ENCODE measurements around the gene CDKN1C. TPM values are rescaled to one million over a fixed set of nuclear protein-coding genes. Genes with fewer than 3 reads are reported as not detected.

CDKN1C gene
- total RNA-seq, 1 donor from 2014 or later: 34.8 TPM

DNA sequence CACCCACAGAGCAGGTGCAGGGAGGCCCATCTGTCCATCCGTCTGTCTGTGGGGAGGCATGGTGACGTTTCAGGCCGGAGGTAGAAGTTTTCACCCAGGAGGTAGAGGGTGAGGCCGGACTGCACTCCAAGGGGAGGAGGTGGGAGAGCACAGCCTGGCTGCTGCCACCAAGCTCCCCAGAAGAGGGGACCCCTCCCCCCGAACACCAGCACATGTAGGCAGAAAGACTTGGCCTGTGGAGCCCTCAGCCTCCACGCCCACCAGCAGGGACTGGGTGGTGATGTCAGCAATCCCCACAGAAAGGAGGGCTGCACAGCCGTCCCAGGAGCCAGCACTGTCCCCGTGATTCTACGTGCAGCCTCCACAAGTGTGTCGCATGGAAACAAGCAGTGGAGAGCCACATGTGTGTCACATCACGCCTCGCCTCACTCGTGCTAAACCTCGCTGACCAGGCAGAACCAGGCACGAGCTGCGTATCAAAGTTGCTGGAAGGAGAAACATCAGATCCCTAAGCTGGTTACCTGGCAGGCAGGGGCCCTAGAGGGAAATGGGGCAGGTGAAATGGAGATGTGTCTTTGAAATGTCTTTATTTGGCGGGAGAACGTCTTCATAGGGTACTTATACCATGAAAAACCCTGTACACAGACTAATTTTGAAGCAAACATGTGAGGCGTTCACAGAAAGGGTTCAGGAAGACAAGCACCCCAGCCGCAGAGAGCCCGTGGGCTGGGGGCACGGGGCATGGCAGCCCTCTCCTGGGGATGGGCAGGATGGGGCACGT lies 49.1 kb downstream of the CDKN1C start:
- TF ChIP-seq, protein P1, sequence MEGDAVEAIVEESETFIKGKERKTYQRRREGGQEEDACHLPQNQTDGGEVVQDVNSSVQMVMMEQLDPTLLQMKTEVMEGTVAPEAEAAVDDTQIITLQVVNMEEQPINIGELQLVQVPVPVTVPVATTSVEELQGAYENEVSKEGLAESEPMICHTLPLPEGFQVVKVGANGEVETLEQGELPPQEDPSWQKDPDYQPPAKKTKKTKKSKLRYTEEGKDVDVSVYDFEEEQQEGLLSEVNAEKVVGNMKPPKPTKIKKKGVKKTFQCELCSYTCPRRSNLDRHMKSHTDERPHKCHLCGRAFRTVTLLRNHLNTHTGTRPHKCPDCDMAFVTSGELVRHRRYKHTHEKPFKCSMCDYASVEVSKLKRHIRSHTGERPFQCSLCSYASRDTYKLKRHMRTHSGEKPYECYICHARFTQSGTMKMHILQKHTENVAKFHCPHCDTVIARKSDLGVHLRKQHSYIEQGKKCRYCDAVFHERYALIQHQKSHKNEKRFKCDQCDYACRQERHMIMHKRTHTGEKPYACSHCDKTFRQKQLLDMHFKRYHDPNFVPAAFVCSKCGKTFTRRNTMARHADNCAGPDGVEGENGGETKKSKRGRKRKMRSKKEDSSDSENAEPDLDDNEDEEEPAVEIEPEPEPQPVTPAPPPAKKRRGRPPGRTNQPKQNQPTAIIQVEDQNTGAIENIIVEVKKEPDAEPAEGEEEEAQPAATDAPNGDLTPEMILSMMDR (IDR thresholded peaks at IDR 0.05; ENCODE audit: insufficient read depth, low read length, poor library complexity, severe bottlenecking): no peak
- peaks cover 25% of the 10 kb centered on the region for H3K27me3 ChIP-seq (ENCODE audit: control insufficient read depth, insufficient read depth, low read length)

DNA sequence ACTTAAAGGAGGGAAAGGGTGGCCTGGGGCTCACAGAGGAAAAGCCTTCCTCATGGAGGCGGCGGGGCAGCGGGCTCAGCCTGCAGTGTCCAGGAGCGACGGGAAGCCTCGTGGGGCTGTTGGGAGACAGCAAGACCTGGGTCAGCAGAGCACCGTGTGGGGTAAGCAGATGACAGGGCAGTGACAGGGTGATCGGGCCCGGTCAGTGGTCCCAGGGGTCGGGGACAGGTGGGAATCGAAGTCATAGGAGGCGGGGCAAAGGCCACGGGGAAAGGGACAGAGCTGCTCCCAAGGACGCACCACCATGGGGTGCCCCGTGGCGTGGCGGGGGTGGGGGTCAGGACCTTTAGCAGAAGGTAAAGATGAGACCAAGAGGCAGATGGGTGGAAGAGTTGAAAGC lies 49.8 kb downstream of the CDKN1C start:
- Histone ChIP-seq H3K36me3 (ENCODE audit: control insufficient read depth, insufficient read depth, low read length) (no peaks in the 10 kb centered on the region), H3K4me3 (ENCODE audit: low read depth, low read length) (no peak overlapping the region), H3K27me3 (ENCODE audit: control insufficient read depth, insufficient read depth, low read length) (peaks cover 25% of the 10 kb centered on the region)
- TF ChIP-seq, protein P1 (IDR thresholded peaks at IDR 0.05; ENCODE audit: insufficient read depth, low read length, poor library complexity, severe bottlenecking): no peak
- DNase-seq (ENCODE audit: low read depth): no peak

More for the DNA sequence above, 49.1 kb downstream of the CDKN1C start:
- DNase-seq (ENCODE audit: low read depth): no peak
- Histone ChIP-seq H3K36me3 (ENCODE audit: control insufficient read depth, insufficient read depth, low read length) (no peaks in the 10 kb centered on the region), H3K4me3 (ENCODE audit: low read depth, low read length) (no peak overlapping the region)

DNA sequence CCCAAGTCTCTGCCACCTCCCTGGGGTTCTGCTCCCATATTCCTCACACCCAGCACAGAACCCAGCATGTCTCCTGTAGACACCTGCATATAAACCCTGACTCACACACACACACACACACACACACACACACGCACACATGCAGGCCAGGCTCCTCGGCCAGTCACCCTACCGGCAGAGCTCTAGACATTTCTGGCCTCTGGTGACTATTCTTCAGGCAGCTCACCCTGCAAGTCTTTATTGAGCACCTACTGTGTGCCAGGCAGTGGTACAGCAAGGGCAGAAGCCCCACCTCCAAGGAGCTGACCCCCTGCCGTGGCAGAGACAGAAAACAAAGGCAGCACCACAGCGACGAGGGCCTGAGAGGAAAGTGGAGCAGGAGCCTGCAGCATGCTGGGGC lies 50.3 kb downstream of the CDKN1C start:
- Histone ChIP-seq H3K36me3 (ENCODE audit: control insufficient read depth, insufficient read depth, low read length) (no peaks in the 10 kb centered on the region), H3K4me3 (ENCODE audit: low read depth, low read length) (no peak overlapping the region), H3K27me3 (ENCODE audit: control insufficient read depth, insufficient read depth, low read length) (peaks cover 25% of the 10 kb centered on the region)
- peak; percentile 19 for DNase-seq (ENCODE audit: low read depth)
- TF ChIP-seq, protein P1 (IDR thresholded peaks at IDR 0.05; ENCODE audit: insufficient read depth, low read length, poor library complexity, severe bottlenecking): no peak

DNA sequence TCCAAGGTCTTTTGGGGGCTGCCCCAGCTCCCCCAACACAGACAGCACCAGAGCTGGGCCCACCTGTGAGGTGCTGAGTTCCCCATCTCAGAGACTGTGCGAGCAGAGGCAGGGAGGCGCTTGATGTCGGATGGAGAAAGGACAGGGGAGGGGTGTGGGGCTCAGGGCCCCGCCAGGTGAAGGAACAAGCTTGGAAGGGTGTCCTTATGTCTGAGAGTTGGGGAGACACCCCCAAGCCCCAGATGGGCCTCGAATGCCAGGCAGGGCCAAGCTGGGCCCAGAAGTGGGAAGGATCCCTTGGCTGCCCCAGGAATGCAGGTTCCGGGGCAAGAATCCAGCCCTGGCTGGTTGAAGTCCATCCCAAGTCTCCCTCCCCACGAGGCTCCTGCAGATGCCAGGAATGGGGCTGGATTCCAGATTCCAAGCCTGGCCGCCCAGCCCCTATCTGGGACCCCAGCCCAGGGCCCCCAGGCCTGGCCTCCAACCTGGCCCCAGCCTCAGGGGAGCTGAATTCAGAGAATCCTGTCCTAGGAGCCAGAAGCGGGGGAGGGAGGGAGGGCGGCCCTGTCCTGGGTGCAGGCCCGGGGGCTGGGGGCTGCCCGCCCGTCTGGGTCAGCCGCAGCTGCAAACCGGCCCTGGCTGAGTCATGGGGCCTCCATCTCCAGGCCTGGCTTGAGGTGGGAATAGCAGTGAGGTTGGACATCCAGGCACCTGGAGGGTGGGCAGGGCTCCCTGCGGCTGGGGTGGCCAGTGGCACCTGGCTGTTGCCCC lies 50.9 kb downstream of the CDKN1C start:
- H3K4me3 ChIP-seq (ENCODE audit: low read depth, low read length): no peak overlapping the region
- no peak for DNase-seq (ENCODE audit: low read depth)
- peaks cover 25% of the 10 kb centered on the region for H3K27me3 ChIP-seq (ENCODE audit: control insufficient read depth, insufficient read depth, low read length)
- no peaks in the 10 kb centered on the region for H3K36me3 ChIP-seq (ENCODE audit: control insufficient read depth, insufficient read depth, low read length)
- TF ChIP-seq, protein P1 (IDR thresholded peaks at IDR 0.05; ENCODE audit: insufficient read depth, low read length, poor library complexity, severe bottlenecking): no peak

DNA sequence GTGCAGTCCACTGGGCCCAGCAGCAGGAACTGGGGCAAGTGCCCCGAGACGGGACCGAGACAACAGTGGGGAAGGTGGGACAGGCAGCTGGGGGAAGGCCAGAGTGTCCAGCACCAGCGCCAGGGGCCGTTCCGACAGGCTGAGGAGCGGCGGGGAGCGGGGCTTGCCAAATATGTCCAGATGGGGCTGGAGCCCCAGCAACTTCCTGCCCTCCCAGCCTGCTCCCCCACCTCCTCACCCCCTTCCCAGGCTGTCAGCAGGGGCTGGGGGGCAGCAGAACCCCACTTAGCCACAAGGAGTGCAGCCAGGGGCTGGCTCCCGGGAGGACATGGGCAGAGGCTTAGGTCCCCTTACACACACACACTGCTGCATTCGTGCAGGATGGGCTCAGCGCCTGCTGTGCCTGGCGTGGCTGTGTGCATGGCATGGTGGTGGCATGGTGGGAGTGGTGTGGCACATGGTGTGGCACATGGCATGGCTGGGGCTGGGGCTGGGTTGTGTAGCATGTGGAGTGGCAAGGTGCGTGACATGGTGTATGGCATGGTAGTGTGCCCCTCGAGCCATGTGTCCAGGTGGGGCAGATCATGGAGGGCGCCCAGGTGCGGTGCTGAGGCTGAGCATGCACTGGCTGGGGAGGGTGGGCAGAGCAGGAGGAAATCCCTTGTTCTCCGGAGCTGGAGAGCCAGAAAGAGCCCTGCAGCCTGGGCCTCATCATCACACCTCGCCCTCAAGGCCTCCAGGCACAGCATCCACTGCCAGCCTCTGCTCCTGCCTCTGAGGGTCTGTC lies 51.7 kb downstream of the CDKN1C start:
- TF ChIP-seq, protein P1 (IDR thresholded peaks at IDR 0.05; ENCODE audit: insufficient read depth, low read length, poor library complexity, severe bottlenecking): no peak
- DNase-seq (ENCODE audit: low read depth): no peak
- H3K4me3 ChIP-seq (ENCODE audit: low read depth, low read length): no peak overlapping the region
- peaks cover 20% of the 10 kb centered on the region for H3K27me3 ChIP-seq (ENCODE audit: control insufficient read depth, insufficient read depth, low read length)
- no peaks in the 10 kb centered on the region for H3K36me3 ChIP-seq (ENCODE audit: control insufficient read depth, insufficient read depth, low read length)

Other genes starting within 250 kb of the CDKN1C start
- gene KCNQ1OT1, start 185.8 kb downstream of the CDKN1C start, total RNA-seq: 0.48 and 0.54 TPM in 2 replicates
- gene PHLDA2, start 43.6 kb upstream of the CDKN1C start, total RNA-seq: 32.8 and 58.5 TPM in 2 replicates
- gene NAP1L4, start 106.6 kb upstream of the CDKN1C start, total RNA-seq: 109 and 121 TPM in 2 replicates
- 92.1 and 98.3 TPM in 2 replicates for gene CARS1, start 171.6 kb upstream of the CDKN1C start, total RNA-seq

Measured in kidney epithelial cell (primary cell).